Hematopoietic multipotent progenitor cell treated with erythropoietin and hydrocortisone succinate and interleukin-3 and kit ligand, for 8 days (in vitro differentiated cells): Measurements from ENCODE around the gene SLC17A8.
"Not testable (repeated sequence)": the region's sequence is repeated elsewhere in the genome, so short reads cannot be mapped to it uniquely, and the experiment has no call there.

Source experiments
- DNase-seq: peaks from one replicate; pipeline ENCODE4 v3.0.0-alpha.2; 2015

Gene SLC17A8

GRCh38 chr12:100356644-100357223, at the start of gene SLC17A8:
SLC17A8 (plus strand) TSS chr12:100357074; CDS start chr12:100357392, 318 bp downstream.
- no peak for DNase-seq

DNA sequence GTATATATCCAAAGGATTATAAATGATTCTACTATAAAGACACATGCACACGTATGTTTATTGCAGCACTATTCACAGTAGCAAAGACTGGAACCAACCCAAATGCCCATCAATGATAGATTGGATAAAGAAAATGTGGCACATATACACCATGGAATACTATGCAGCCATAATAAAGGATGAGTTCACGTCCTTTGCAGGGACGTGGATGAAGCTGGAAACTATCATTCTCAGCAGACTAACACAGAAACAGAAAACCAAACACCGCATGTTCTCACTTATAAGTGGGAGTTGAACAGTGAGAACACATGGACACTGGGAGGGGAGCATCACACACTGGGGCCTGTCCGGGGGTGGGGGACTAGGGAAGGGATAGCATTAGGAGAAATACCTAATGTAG, 48.7 kb upstream of the SLC17A8 start:
- DNase-seq: not testable (repeated sequence)

- DNase-seq: no peak
Measured at GRCh38 chr12:100311317-100311716, 45.6 kb upstream of the SLC17A8 start.

- no peak for DNase-seq
Measured at GRCh38 chr12:100317371-100317770, 39.5 kb upstream of the SLC17A8 start.

- DNase-seq: no peak
Measured at GRCh38 chr12:100324498-100324897, 32.4 kb upstream of the SLC17A8 start.

GRCh38 chr12:100326208-100326607, 30.7 kb upstream of the SLC17A8 start:
- no peak for DNase-seq

GRCh38 chr12:100329800-100330199, 27.1 kb upstream of the SLC17A8 start:
- no peak for DNase-seq

DNA sequence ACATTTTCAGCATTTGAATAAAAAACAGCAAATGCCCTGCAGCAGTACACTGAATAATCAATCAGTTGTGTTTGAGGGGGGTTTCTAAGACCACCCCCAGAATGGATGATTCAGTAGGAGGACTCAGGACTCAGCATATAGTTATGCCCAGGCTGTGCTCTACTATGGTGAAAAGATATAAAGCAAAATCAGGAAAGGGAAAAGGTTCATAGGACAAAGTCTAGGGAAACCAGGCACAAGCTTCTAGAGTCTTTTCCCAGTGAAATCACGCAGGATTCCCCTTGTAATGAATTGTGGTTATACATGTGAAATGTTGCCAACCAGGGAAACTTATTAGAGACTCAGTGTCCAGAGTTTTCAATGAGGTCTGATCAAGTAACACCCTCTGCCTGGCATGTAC, 25.0 kb upstream of the SLC17A8 start:
- DNase-seq: no peak

DNA sequence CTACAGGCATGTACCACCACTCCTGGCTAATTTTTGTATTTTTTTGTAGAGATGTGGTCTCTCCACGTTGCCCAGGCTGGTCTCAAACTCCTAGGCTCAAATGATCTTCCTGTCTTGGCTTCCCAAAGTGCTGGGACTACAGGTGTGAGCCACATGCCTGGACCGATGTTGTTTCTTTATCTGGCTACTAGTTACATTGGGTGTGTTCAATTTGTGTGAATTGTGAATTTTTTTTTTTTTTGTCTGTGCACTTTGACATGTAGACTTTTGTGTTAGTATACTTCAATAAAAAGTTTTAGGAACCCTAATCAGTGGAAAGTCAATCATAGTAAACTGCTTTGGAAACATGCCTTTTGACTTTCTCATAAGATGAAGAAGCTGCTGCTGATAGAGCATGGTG, 24.0 kb upstream of the SLC17A8 start:
- DNase-seq: no peak

DNA sequence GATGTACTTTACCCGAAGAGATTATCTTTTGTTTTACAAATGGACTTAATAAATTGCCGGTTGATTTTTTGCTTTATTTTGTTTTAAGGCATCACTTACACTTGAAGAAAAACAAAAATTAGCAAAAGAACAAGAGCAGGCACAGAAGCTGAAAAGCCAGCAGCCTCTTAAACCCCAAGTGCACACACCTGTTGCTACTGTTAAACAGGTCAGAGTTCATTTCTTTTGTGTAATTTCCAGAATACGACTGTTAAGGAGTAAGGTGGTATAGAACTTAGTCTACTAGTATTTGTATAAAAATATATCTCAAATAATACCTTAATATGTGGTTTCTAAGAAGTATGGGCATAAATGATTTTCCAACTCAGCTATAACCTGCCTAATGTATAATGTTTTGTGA, 19.6 kb upstream of the SLC17A8 start:
- DNase-seq: no peak

DNA sequence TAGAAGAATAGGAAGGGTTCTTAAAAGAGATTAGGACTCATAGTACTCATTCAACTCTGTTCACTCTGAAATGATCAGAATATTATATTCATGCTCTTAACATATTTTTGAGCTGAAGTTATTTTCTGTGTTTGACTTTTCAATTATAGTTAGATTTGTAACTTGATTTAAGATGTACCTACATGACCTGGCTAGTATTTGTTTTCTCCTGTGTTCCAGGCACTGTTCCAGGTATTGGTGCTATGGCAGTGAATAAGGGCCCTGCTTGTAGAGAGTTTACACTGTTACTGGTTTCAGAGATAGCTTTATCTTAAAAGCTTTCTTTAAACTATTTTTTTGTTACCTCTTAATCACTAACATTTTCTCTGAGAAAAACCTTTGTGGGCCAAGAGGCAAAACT, 19.1 kb upstream of the SLC17A8 start:
- no peak for DNase-seq

DNA sequence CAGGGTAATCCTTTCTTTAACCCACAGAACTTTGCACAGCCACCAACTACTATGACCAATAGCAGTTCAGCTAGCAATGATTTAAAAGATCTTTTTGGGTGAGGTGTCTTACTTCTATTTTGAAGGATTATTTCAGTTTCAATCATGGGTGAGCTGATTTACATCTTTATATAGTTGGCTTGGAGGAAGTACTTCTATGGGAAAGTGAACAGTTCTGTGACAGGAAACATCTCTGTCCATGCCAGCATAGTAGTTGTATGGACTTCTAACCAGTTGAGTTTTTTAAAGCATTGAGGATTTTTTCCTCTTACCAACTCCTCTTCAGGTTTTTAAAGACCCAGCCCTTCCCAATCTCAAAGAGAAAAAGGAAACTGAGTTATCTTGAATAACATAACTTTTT, 17.8 kb upstream of the SLC17A8 start:
- DNase-seq: no peak

GRCh38 chr12:100342897-100343296, 14.0 kb upstream of the SLC17A8 start:
- not testable (repeated sequence) for DNase-seq

- not testable (repeated sequence) for DNase-seq
Measured at GRCh38 chr12:100344351-100344750, 12.5 kb upstream of the SLC17A8 start.

DNA sequence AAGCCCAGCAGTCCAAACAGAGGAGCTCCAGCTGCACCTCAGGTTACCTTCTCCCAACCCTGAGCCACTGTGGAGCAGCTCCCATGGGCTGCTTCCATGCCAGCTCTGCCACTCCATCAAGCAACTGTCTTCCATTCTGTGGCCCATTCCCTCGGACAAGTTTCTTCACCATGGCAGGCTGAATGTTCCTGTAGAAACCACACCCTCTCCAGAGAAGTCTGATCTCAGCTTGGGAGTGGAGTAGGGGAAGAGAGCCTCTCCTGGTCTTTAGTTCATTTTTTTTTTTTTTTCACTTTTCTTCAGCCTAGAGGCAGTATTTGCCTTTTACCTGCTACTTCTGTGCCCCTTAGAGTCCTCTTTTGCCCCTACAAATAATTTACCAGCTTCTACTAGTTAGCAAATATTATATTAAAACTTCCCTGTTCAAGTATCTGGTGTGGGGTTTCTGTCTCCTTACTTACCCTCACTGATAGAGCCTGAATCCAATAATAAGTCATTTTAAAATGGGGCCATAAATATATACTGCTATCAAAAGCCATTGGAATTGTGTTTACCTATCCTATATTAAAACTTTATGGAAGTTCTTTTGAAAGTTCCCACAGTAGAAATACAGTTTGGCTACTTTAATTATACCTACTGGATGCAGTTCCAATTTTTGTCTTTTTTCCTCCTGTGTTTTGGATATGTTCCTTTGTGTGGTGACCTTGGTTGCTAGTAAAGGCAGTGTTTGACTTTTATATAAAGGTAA, 11.7 kb upstream of the SLC17A8 start:
- DNase-seq: no peak

DNA sequence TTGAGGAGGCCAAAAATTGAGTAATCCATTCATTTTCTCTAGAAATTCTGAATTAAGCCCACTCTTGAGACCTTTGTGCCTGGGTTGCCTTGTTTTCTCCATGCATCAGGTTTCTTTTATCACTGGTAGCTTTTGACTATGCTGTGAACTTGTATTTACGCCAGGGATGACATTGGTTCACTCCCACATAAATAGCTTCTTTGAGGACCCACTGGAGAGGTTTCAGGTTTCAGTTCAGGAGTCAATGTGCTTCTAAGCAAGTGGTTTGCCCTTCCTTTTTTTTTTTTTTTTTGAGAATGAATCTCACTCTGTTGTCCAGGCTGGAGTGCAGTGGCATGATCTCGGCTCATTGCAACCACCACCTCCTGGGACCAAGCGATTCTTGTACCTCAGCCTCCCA, 10.2 kb upstream of the SLC17A8 start:
- no peak for DNase-seq

DNA sequence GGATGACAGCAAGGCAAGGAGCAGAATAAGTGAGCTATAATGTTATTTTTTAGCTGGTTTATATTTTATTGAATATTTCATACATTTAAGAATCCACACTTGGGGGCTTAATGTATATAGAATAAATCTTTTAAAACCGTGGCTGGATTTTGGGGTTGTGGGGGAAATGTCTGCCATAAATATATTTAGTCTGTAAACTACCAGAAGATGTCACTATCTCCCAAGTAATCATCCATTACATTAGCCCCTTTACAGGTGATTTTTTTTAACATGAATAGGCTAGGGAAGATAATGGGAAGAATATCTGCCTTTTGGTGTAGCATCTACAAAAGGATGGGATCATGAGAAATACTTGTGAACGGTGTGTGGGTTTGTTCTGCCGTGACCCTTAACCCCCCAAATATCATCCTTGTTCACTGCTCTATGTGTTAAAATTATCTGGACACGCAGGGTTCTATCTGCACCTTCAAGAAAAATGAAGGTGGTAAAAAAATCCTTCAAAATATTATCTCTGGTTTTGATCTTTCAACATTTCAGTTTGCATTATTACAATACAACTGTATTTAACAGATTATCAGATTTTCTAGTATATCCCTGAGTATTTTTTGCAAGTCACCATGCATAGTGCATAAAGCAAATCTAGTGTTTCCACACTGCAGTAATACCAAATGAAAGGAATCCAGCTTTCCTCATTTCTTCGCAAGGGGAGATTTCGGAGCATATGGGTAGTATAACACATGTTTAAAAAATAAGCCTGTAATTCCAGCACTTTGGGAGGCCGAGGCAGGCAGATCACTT, 8.0 kb upstream of the SLC17A8 start:
- peak; percentile 47 for DNase-seq

DNA sequence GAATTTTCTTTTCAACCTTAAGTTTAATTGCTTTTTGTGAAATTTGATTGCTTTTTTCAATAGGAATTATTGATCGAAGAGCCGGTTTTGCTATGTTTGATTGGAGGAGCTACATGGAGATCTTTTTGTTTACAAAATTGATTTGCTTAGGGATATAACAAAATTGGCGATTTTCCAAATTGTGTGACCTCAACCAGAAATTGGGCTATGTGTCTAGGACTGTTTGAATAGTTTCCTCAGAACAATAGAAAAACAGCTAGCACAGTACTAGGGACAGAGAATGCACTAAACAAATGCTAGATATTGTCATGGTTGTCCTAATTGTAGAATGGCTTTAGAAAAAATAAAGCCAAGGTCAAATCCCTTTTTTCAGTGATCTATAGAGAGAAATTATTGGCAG, 2.4 kb downstream of the SLC17A8 start:
- DNase-seq: no peak

GRCh38 chr12:100359822-100360221, 2.9 kb downstream of the SLC17A8 start:
- no peak for DNase-seq

- DNase-seq: no peak
Measured at GRCh38 chr12:100360450-100360849, 3.6 kb downstream of the SLC17A8 start.

- no peak for DNase-seq
Measured at GRCh38 chr12:100364324-100364723, 7.5 kb downstream of the SLC17A8 start.

DNA sequence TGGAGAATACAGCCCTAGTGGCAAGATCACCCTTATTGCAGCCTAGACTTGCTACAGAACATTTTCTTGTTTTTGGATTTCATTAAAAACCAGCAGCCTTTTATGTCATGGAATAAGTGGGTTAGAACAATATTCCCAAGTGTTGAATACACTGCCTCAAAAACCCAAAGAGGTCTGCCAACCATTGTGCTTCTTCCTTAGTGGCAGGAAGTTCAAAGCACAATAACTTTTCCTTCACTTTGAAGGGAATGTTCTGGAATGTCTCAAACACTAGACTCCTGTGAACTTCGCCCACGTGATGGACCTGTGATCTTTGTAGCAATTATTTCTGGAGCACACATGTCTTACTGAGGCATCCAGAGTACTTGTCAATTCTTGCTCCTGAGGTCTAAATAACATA, 8.5 kb downstream of the SLC17A8 start:
- no peak for DNase-seq

- DNase-seq: no peak
Measured at GRCh38 chr12:100368066-100368465, 11.2 kb downstream of the SLC17A8 start.

DNA sequence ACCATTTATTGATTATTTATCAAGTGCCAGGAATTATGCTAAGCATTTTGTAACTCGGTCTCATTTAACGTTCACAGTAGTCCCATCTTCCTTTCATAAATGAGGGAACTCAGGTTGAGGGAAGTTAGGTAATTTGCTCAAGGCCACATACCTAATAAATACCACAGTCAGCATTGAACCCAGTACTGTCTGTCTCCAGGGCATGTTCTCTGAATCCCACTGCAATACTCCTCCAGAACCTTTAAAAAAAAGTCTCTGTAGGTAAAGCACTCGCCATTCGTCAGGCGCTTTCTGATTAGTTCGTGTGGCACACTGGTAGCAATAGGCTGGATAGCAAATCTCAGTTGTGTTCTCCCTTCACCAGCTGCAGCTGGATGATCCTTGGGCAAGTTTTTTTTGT, 14.3 kb downstream of the SLC17A8 start:
- no peak for DNase-seq
